CD4-positive, CD25-positive, alpha-beta regulatory T cell (primary cell): Measurements from ENCODE around the gene SLIT2. TPM values are rescaled to one million over a fixed set of nuclear protein-coding genes. Genes with fewer than 3 reads are reported as not detected.

Experiments used
- ATAC-seq, 2 donors: fragments of 150-1000 bp; cut with Tn5 transposase; one replicate each; pipeline ENCODE4 v1.10.0; 2021; ENCODE audit warnings: low read depth in 2 of 2, moderate number of reproducible peaks in 2 of 2, moderate library complexity in 1 of 2
- DNase-seq, 3 donors: peaks; one replicate each; pipeline versions ENCODE4 v3.0.0 to v3.0.0-alpha.2; 2012 to 2022; ENCODE audit warnings: mixed read lengths in 1 of 3
- H3K27ac ChIP-seq: one replicate; pipeline ENCODE4 v1.7.0; 2013; ENCODE audit warnings: mild to moderate bottlenecking, low read length; ENCODE audit not compliant: insufficient read depth, poor library complexity, severe bottlenecking
- H3K27me3 ChIP-seq: one replicate; pipeline ENCODE4 v1.7.0; 2013; ENCODE audit warnings: low read length; ENCODE audit not compliant: control insufficient read depth, insufficient read depth
- H3K36me3 ChIP-seq: one replicate; pipeline ENCODE4 v1.7.0; 2013; ENCODE audit warnings: mild to moderate bottlenecking, low read length, moderate library complexity; ENCODE audit not compliant: control insufficient read depth, insufficient read depth
- H3K4me1 ChIP-seq: 2 replicates; pipeline ENCODE4 v1.7.0; 2013; ENCODE audit warnings: mild to moderate bottlenecking, low read length; ENCODE audit not compliant: insufficient read depth, control insufficient read depth, poor library complexity, severe bottlenecking
- H3K4me3 ChIP-seq: one replicate; pipeline ENCODE4 v1.7.0; 2013; ENCODE audit warnings: low read depth, mild to moderate bottlenecking, low read length, moderate library complexity
- H3K9me3 ChIP-seq, 2 experiments: 1 replicate in 1 of 2; 2 replicates in 1 of 2; pipeline ENCODE4 v1.7.0; 2013; ENCODE audit warnings: low read length in 2 of 2, mild to moderate bottlenecking in 1 of 2, moderate library complexity in 1 of 2; ENCODE audit not compliant: control insufficient read depth in 2 of 2
- H3K27ac Mint-ChIP-seq, 3 donors: one replicate each; pipeline ENCODE4 v1.8.0; 2020 to 2022; ENCODE audit warnings: mild to moderate bottlenecking in 3 of 3, mixed read lengths in 3 of 3, moderate library complexity in 2 of 3
- H3K27me3 Mint-ChIP-seq: one replicate; pipeline ENCODE4 v1.8.0; 2022; ENCODE audit warnings: mild to moderate bottlenecking, mixed read lengths
- H3K36me3 Mint-ChIP-seq: one replicate; pipeline ENCODE4 v1.8.0; 2020; ENCODE audit warnings: mixed read lengths
- H3K4me1 Mint-ChIP-seq, 4 donors: one replicate each; pipeline ENCODE4 v1.8.0; 2020 to 2022; ENCODE audit warnings: mixed read lengths in 4 of 4, mild to moderate bottlenecking in 1 of 4
- H3K4me3 Mint-ChIP-seq, 4 donors: one replicate each; pipeline ENCODE4 v1.8.0; 2020 to 2022; ENCODE audit warnings: mild to moderate bottlenecking in 4 of 4, mixed read lengths in 4 of 4, moderate library complexity in 3 of 4
- H3K9me3 Mint-ChIP-seq, 7 donors: one replicate each; pipeline ENCODE4 v1.8.0; 2020 to 2022; ENCODE audit warnings: mixed read lengths in 7 of 7, mild to moderate bottlenecking in 3 of 7, moderate library complexity in 2 of 7
- polyA plus RNA-seq, 4 donors: library from polyadenylated mRNA; unstranded; fragments of 300-500 nt; fragmentation: Illumina TruSeq; gene quantifications; one replicate each; pipeline ENCODE4 v1.2.3, GENCODE V29; 2021
- total RNA-seq: library from RNA; stranded (reverse); gene quantifications from one replicate; pipeline ENCODE4 v1.2.3, GENCODE V29; 2022

Gene SLIT2
- total and polyA plus RNA-seq, 5 donors from 2014 or later, result not detected

- peaks cover 0 to 9% (median 3%) of the 10 kb centered on the region in 7 donors for H3K9me3 Mint-ChIP-seq
- H3K27me3 Mint-ChIP-seq, result peaks cover 11% of the 10 kb centered on the region
These were observed 2.4 kb upstream of the SLIT2 start for GRCh38 chr4:20249333-20249732.

GRCh38 chr4:20251031-20251795 lies 492 bp upstream of the SLIT2 start:
- Histone ChIP-seq H3K4me1 (no peaks in the 10 kb centered on the region), H3K9me3 (peaks cover 0 to 5% of the 10 kb centered on the region in 2 experiments), H3K27ac (no peak overlapping the region), H3K27me3 (no peaks in the 10 kb centered on the region), H3K4me3 (no peak overlapping the region), H3K36me3 (no peaks in the 10 kb centered on the region)
- no peak for ATAC-seq
- H3K4me3 Mint-ChIP-seq, result peak overlapping the region in 1 of 4 donors; percentile 24
- DNase-seq, result no peak
- H3K9me3 Mint-ChIP-seq, result peaks cover 0 to 9% (median 1%) of the 10 kb centered on the region in 7 donors
- no peak overlapping the region for H3K27ac Mint-ChIP-seq
- H3K36me3 Mint-ChIP-seq, result no peaks in the 10 kb centered on the region
- H3K27me3 Mint-ChIP-seq, result peaks cover 11% of the 10 kb centered on the region
- H3K4me1 Mint-ChIP-seq, result peaks cover 0 to 3% (median 1%) of the 10 kb centered on the region in 4 donors

More at GRCh38 chr4:20249333-20249732, 2.4 kb upstream of the SLIT2 start:
- DNase-seq, result no peak
- no peaks in the 10 kb centered on the region for H3K4me1 ChIP-seq
- no peaks in the 10 kb centered on the region for H3K36me3 Mint-ChIP-seq
- H3K27ac ChIP-seq, result no peak overlapping the region
- H3K4me1 Mint-ChIP-seq, result peaks cover 0 to 3% (median 1%) of the 10 kb centered on the region in 4 donors
- no peaks in the 10 kb centered on the region for H3K27me3 ChIP-seq
- ATAC-seq, result no peak
- no peaks in the 10 kb centered on the region for H3K36me3 ChIP-seq
- no peak overlapping the region for H3K27ac Mint-ChIP-seq
- H3K4me3 Mint-ChIP-seq, result no peak overlapping the region
- H3K9me3 ChIP-seq, result no peaks in the 10 kb centered on the region
- no peak overlapping the region for H3K4me3 ChIP-seq

GRCh38 chr4:20252656-20253282 lies 1.1 kb downstream of the SLIT2 start:
- Histone ChIP-seq H3K9me3 (peaks cover 0 to 5% of the 10 kb centered on the region in 2 experiments), H3K4me3 (no peak overlapping the region), H3K4me1 (no peaks in the 10 kb centered on the region), H3K27ac (no peak overlapping the region), H3K36me3 (no peaks in the 10 kb centered on the region), H3K27me3 (no peaks in the 10 kb centered on the region)
- ATAC-seq, result no peak
- Mint-ChIP-seq H3K36me3 (no peaks in the 10 kb centered on the region), H3K27ac (no peak overlapping the region), H3K4me1 (peaks cover 0 to 3% (median 1%) of the 10 kb centered on the region in 4 donors), H3K9me3 (peaks cover 0 to 9% (median 0%) of the 10 kb centered on the region in 7 donors), H3K27me3 (peaks cover 11% of the 10 kb centered on the region), H3K4me3 (peak overlapping the region in 1 of 4 donors; percentile 38)
- DNase-seq, result no peak

GRCh38 chr4:20253283-20253734 lies 1.6 kb downstream of the SLIT2 start:
- peaks cover 11% of the 10 kb centered on the region for H3K27me3 Mint-ChIP-seq
- no peak for ATAC-seq
- H3K36me3 Mint-ChIP-seq, result no peaks in the 10 kb centered on the region
- Histone ChIP-seq H3K27me3 (no peaks in the 10 kb centered on the region), H3K9me3 (peaks cover 0 to 5% of the 10 kb centered on the region in 2 experiments), H3K36me3 (no peaks in the 10 kb centered on the region), H3K27ac (no peak overlapping the region), H3K4me3 (no peak overlapping the region), H3K4me1 (no peaks in the 10 kb centered on the region)
- H3K4me1 Mint-ChIP-seq, result peaks cover 0 to 3% (median 1%) of the 10 kb centered on the region in 4 donors
- peaks cover 0 to 10% (median 0%) of the 10 kb centered on the region in 7 donors for H3K9me3 Mint-ChIP-seq
- no peak for DNase-seq
- no peak overlapping the region for H3K27ac Mint-ChIP-seq
- H3K4me3 Mint-ChIP-seq, result no peak overlapping the region

GRCh38 chr4:20253735-20254409 lies 2.2 kb downstream of the SLIT2 start:
- ATAC-seq (no peak), DNase-seq (no peak)
- no peak overlapping the region for H3K27ac Mint-ChIP-seq
- Histone ChIP-seq H3K27ac (no peak overlapping the region), H3K4me3 (no peak overlapping the region), H3K4me1 (no peaks in the 10 kb centered on the region), H3K9me3 (peaks cover 0 to 5% of the 10 kb centered on the region in 2 experiments), H3K36me3 (no peaks in the 10 kb centered on the region), H3K27me3 (no peaks in the 10 kb centered on the region)
- H3K9me3 Mint-ChIP-seq, result peaks cover 0 to 10% (median 0%) of the 10 kb centered on the region in 7 donors
- no peaks in the 10 kb centered on the region for H3K36me3 Mint-ChIP-seq
- H3K4me1 Mint-ChIP-seq, result peaks cover 0 to 3% (median 1%) of the 10 kb centered on the region in 4 donors
- no peak overlapping the region for H3K4me3 Mint-ChIP-seq
- peaks cover 11% of the 10 kb centered on the region for H3K27me3 Mint-ChIP-seq

- Mint-ChIP-seq H3K36me3 (no peaks in the 10 kb centered on the region), H3K4me3 (peak overlapping the region in 1 of 4 donors; percentile 43), H3K4me1 (peaks cover 0 to 3% (median 1%) of the 10 kb centered on the region in 4 donors), H3K27me3 (peaks cover 11% of the 10 kb centered on the region), H3K27ac (no peak overlapping the region), H3K9me3 (peaks cover 0 to 9% (median 0%) of the 10 kb centered on the region in 7 donors)
- Histone ChIP-seq H3K27me3 (no peaks in the 10 kb centered on the region), H3K4me3 (no peak overlapping the region), H3K9me3 (peaks cover 0 to 5% of the 10 kb centered on the region in 2 experiments), H3K27ac (no peak overlapping the region), H3K4me1 (no peaks in the 10 kb centered on the region), H3K36me3 (no peaks in the 10 kb centered on the region)
- no peak for DNase-seq
- no peak for ATAC-seq
These were observed 3.0 kb downstream of the SLIT2 start for GRCh38 chr4:20254511-20255250.

GRCh38 chr4:20255251-20255586 lies 3.5 kb downstream of the SLIT2 start:
- H3K27me3 ChIP-seq, result no peaks in the 10 kb centered on the region
- peaks cover 10% of the 10 kb centered on the region for H3K27me3 Mint-ChIP-seq
- H3K9me3 Mint-ChIP-seq, result peaks cover 0 to 8% (median 0%) of the 10 kb centered on the region in 7 donors
- H3K36me3 ChIP-seq, result no peaks in the 10 kb centered on the region
- DNase-seq, result no peak
- peak overlapping the region in 1 of 4 donors; percentile 43 for H3K4me3 Mint-ChIP-seq
- H3K4me3 ChIP-seq, result no peak overlapping the region
- no peak for ATAC-seq
- no peaks in the 10 kb centered on the region for H3K36me3 Mint-ChIP-seq
- no peaks in the 10 kb centered on the region for H3K4me1 ChIP-seq
- H3K9me3 ChIP-seq, result peaks cover 0 to 5% of the 10 kb centered on the region in 2 experiments
- H3K4me1 Mint-ChIP-seq, result peaks cover 0 to 3% (median 1%) of the 10 kb centered on the region in 4 donors
- H3K27ac ChIP-seq, result no peak overlapping the region
- H3K27ac Mint-ChIP-seq, result no peak overlapping the region
